GM12864 (cell line): Measurements from ENCODE around the gene ZSWIM2.
"Not testable (repeated sequence)": the region's sequence is repeated elsewhere in the genome, so short reads cannot be mapped to it uniquely, and the experiment has no call there.

ENCODE experiments used
- DNase-seq: peaks from one replicate; pipeline ENCODE4 v3.0.0-alpha.2; 2011; ENCODE audit warnings: low read depth
- H3K4me3 ChIP-seq: 2 replicates; pipeline ENCODE4 v1.5.1; 2011; ENCODE audit warnings: mild to moderate bottlenecking, low read depth, low read length, control low read depth
- CTCF ChIP-seq: IDR thresholded peaks from 2 replicates; pipeline ENCODE4 v1.5.1; 2011; ENCODE audit warnings: low read depth, mild to moderate bottlenecking, moderate library complexity, low read length, control low read depth, inconsistent platforms; ENCODE audit errors: missing control alignments

ZSWIM2 gene

GRCh38 chr2:186820303-186820702 lies 28.7 kb downstream of the ZSWIM2 start:
- TF ChIP-seq CTCF: no peak
- no peak for DNase-seq
- no peak overlapping the region for H3K4me3 ChIP-seq

- not testable (repeated sequence) for H3K4me3 ChIP-seq, DNase-seq
Measured at GRCh38 chr2:186811760-186812159, 37.2 kb downstream of the ZSWIM2 start.

GRCh38 chr2:186806591-186806990 lies 42.4 kb downstream of the ZSWIM2 start:
- no peak overlapping the region for H3K4me3 ChIP-seq
- DNase-seq: no peak
- TF ChIP-seq CTCF: no peak

- H3K4me3 ChIP-seq, DNase-seq: not testable (repeated sequence)
Measured at GRCh38 chr2:186798604-186799003, 50.4 kb downstream of the ZSWIM2 start.

- H3K4me3 ChIP-seq: no peak overlapping the region
- DNase-seq: no peak
- TF ChIP-seq CTCF: no peak
Measured at GRCh38 chr2:186784930-186785329, 64.0 kb downstream of the ZSWIM2 start.

GRCh38 chr2:186783254-186783653 lies 65.7 kb downstream of the ZSWIM2 start:
- no peak overlapping the region for H3K4me3 ChIP-seq
- DNase-seq: no peak
- no peak for TF ChIP-seq CTCF

GRCh38 chr2:186780701-186781316 lies 68.2 kb downstream of the ZSWIM2 start:
- no peak for DNase-seq
- TF ChIP-seq CTCF: no peak
- H3K4me3 ChIP-seq: no peak overlapping the region
